SK-N-SH (cell line): ENCODE data around the gene TBPL2.

Experiments
- CTCF ChIP-seq: fragments of 200-600 bp; sonication (generic); IDR thresholded peaks from 2 replicates; pipeline ENCODE4 v1.6.1; 2017; ENCODE audit warnings: antibody characterized with exemption, mild to moderate bottlenecking, moderate library complexity
- JUND ChIP-seq: IDR thresholded peaks from 2 replicates; pipeline ENCODE4 v1.4.0; 2012
- NRF1 ChIP-seq: IDR thresholded peaks from 2 replicates; pipeline ENCODE4 v1.6.1; 2012; ENCODE audit warnings: low read depth, mild to moderate bottlenecking, low read length
- POLR2AphosphoS5 ChIP-seq: IDR thresholded peaks from 2 replicates; pipeline ENCODE4 v1.6.1; 2012; ENCODE audit warnings: low read depth, low read length
- RAD21 ChIP-seq: IDR thresholded peaks from 2 replicates; pipeline ENCODE4 v1.6.1; 2012; ENCODE audit warnings: mild to moderate bottlenecking, low read length
- TCF12 ChIP-seq: IDR thresholded peaks from 2 replicates; pipeline ENCODE4 v1.4.0; 2012
- TF ChIP-seq, protein P1 (sequence below): fragments of 150-350 bp; IDR thresholded peaks from 2 replicates; pipeline ENCODE4 v1.6.1; 2017; ENCODE audit warnings: antibody characterized with exemption, low read length, low read depth, borderline replicate concordance
- TF ChIP-seq, protein P2 (sequence below): IDR thresholded peaks from 2 replicates; pipeline ENCODE4; 2012

GRCh38 chr14:55372423-55372822 is 68.0 kb downstream of the TBPL2 start:
- no peak for TF ChIP-seq POLR2AphosphoS5
- TF ChIP-seq, protein P1, sequence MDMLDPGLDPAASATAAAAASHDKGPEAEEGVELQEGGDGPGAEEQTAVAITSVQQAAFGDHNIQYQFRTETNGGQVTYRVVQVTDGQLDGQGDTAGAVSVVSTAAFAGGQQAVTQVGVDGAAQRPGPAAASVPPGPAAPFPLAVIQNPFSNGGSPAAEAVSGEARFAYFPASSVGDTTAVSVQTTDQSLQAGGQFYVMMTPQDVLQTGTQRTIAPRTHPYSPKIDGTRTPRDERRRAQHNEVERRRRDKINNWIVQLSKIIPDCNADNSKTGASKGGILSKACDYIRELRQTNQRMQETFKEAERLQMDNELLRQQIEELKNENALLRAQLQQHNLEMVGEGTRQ, result no peak
- TF ChIP-seq CTCF, result no peak
- TF ChIP-seq, protein P2, sequence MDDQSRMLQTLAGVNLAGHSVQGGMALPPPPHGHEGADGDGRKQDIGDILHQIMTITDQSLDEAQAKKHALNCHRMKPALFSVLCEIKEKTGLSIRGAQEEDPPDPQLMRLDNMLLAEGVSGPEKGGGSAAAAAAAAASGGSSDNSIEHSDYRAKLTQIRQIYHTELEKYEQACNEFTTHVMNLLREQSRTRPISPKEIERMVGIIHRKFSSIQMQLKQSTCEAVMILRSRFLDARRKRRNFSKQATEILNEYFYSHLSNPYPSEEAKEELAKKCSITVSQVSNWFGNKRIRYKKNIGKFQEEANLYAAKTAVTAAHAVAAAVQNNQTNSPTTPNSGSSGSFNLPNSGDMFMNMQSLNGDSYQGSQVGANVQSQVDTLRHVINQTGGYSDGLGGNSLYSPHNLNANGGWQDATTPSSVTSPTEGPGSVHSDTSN, result no peak
- no peak for TF ChIP-seq JUND
- no peak for TF ChIP-seq TCF12
- TF ChIP-seq RAD21, result no peak
- no peak for TF ChIP-seq NRF1
